B cell (primary cell): Measurements from ENCODE around the gene ZBTB16. TPM values are rescaled to one million over a fixed set of nuclear protein-coding genes. Genes with fewer than 3 reads are reported as not detected.

Source experiments
- ATAC-seq: fragments of 200-7000 bp; cut with Tn5 transposase; one replicate; pipeline ENCODE4 v1.10.0; 2021; ENCODE audit warnings: low read depth, mild to moderate bottlenecking, moderate number of reproducible peaks, moderate library complexity
- CTCF ChIA-PET: fragments of 350-600 bp; sonication (Branson Sonifier 250); formaldehyde crosslinking; loops from one replicate; lab custom pipeline; 2021; ENCODE audit warnings: antibody characterized with exemption, inconsistent platforms; lab: Charles Lee
- POLR2A ChIA-PET: fragments of 350-600 bp; sonication (Branson Sonifier 250); formaldehyde crosslinking; loops from one replicate; lab custom pipeline; 2021; ENCODE audit warnings: antibody characterized with exemption; lab: Charles Lee
- DNase-seq: peaks from one replicate; pipeline ENCODE4 v3.0.0; 2013
- H2AFZ ChIP-seq: 2 replicates; pipeline ENCODE4 v1.6.1; 2012; ENCODE audit warnings: mild to moderate bottlenecking, low read depth, low read length; ENCODE audit not compliant: insufficient read depth, poor library complexity, severe bottlenecking
- H3K27ac ChIP-seq, 2 donors: 1 replicate in 1 of 2; 2 replicates in 1 of 2; pipeline ENCODE4 v1.5.1; 2012 to 2013; ENCODE audit warnings: low read length in 2 of 2, mild to moderate bottlenecking in 2 of 2, moderate library complexity in 1 of 2
- H3K27me3 ChIP-seq, 4 experiments: fragments of 200-600 bp in 1 of 4; sonication (generic) in 1 of 4; replicated peaks in 1 of 4; 1 replicate in 2 of 4; 2 replicates in 2 of 4; pipeline versions ENCODE4 v1.6.1 to v1.7.0; 2013 to 2016; ENCODE audit warnings: low read length in 3 of 4, mild to moderate bottlenecking in 2 of 4, mixed read lengths in 1 of 4, moderate library complexity in 1 of 4; ENCODE audit not compliant: insufficient read depth in 4 of 4, control insufficient read depth in 3 of 4; ENCODE audit errors: control extremely low read depth in 1 of 4
- H3K36me3 ChIP-seq, 2 experiments: replicated peaks in 1 of 2; 1 replicate in 1 of 2; 2 replicates in 1 of 2; pipeline versions ENCODE4 v1.6.1 to v1.7.1; 2013; ENCODE audit warnings: low read length in 1 of 2; ENCODE audit not compliant: insufficient read depth in 2 of 2, control insufficient read depth in 1 of 2; ENCODE audit errors: control extremely low read depth in 1 of 2, extremely low read depth in 1 of 2
- H3K4me1 ChIP-seq, 2 donors: fragments of 200-600 bp in 1 of 2; sonication (generic) in 1 of 2; 1 replicate in 1 of 2; 2 replicates in 1 of 2; pipeline versions ENCODE4 v1.5.1 to v1.6.1; 2013 to 2017; ENCODE audit warnings: low read length in 2 of 2; ENCODE audit not compliant: control insufficient read depth in 2 of 2, insufficient read depth in 2 of 2
- H3K4me2 ChIP-seq: replicated peaks from 2 replicates; pipeline ENCODE3; 2012; ENCODE audit warnings: mild to moderate bottlenecking, low read depth, low read length; ENCODE audit not compliant: poor library complexity, severe bottlenecking
- H3K4me3 ChIP-seq, 5 experiments: fragments of 200-600 bp in 1 of 5; sonication (generic) in 1 of 5; 1 replicate in 3 of 5; 2 replicates in 2 of 5; pipeline versions ENCODE4 v1.5.1 to v1.7.0; 2011 to 2016; ENCODE audit warnings: low read length in 4 of 5, mild to moderate bottlenecking in 4 of 5, low read depth in 2 of 5, control low read depth in 1 of 5, moderate library complexity in 1 of 5; ENCODE audit not compliant: insufficient read depth in 1 of 5; ENCODE audit errors: control extremely low read depth in 1 of 5, extremely low read depth in 1 of 5
- H3K79me2 ChIP-seq: fragments of 200-600 bp; sonication (generic); one replicate; pipeline ENCODE4 v1.6.0; 2016; ENCODE audit warnings: low read length; ENCODE audit not compliant: control insufficient read depth, insufficient read depth
- H3K9ac ChIP-seq: fragments of 200-600 bp; sonication (generic); 2 replicates; pipeline ENCODE4 v1.6.1; 2017; ENCODE audit warnings: mild to moderate bottlenecking, low read length, moderate library complexity
- H3K9me3 ChIP-seq, 3 donors: one replicate each; pipeline versions ENCODE4 v1.6.1 to v1.7.1; 2013; ENCODE audit warnings: low read length in 2 of 3; ENCODE audit not compliant: control insufficient read depth in 2 of 3, insufficient read depth in 1 of 3; ENCODE audit errors: control extremely low read depth in 1 of 3
- H4K20me1 ChIP-seq: 2 replicates; pipeline ENCODE4 v1.6.0; 2012; ENCODE audit warnings: mild to moderate bottlenecking, low read length; ENCODE audit not compliant: insufficient read depth, control insufficient read depth, poor library complexity, severe bottlenecking
- H3K27ac Mint-ChIP-seq: one replicate; pipeline ENCODE4 v1.8.0; 2021; ENCODE audit warnings: mixed read lengths
- H3K27me3 Mint-ChIP-seq: one replicate; pipeline ENCODE4 v1.8.0; 2021; ENCODE audit warnings: mixed read lengths
- H3K4me1 Mint-ChIP-seq: one replicate; pipeline ENCODE4 v1.8.0; 2021; ENCODE audit warnings: mixed read lengths
- H3K4me3 Mint-ChIP-seq: one replicate; pipeline ENCODE4 v1.8.0; 2021; ENCODE audit warnings: mixed read lengths
- H3K9me3 Mint-ChIP-seq: one replicate; pipeline ENCODE4 v1.8.0; 2022; ENCODE audit warnings: mixed read lengths; ENCODE audit not compliant: insufficient read depth
- EZH2 ChIP-seq: IDR thresholded peaks from 2 replicates; pipeline ENCODE4 v1.6.1; 2012; ENCODE audit warnings: borderline replicate concordance, low read depth, mild to moderate bottlenecking, moderate library complexity, low read length; ENCODE audit not compliant: insufficient read depth, poor library complexity, severe bottlenecking
- WGBS: methylation state at CpG from one replicate; pipeline ENCODE4 v1.1.5; 2013; ENCODE audit warnings: missing lambda C conversion rate; ENCODE audit not compliant: insufficient coverage; 5-methylcytosine and 5-hydroxymethylcytosine counted together
- intact Hi-C: fragments of 100-400 bp; cut with micrococcal nuclease; formaldehyde crosslinking; loops from one replicate; pipeline ENCODE4 v1.10.0; 2022
- polyA plus RNA-seq: library from polyadenylated mRNA; depleted of rRNA; stranded (reverse); fragments of >200 nt; gene quantifications from 2 replicates; pipeline ENCODE4 v1.2.3, GENCODE V29; 2012
- total RNA-seq, 2 donors: library from RNA; stranded (reverse); fragments of 120-200 nt in 1 of 2; gene quantifications; 1 replicate in 1 of 2; 2 replicates in 1 of 2; pipeline versions ENCODE4 v1.2.3 to v1.2.4, GENCODE V29; 2013 to 2022
- TF ChIP-seq, protein P1 (sequence below): fragments of 200-600 bp; IDR thresholded peaks from one replicate; pipeline ENCODE4 v1.8.0; 2022; ENCODE audit warnings: antibody characterized with exemption, mild to moderate bottlenecking

ZBTB16 gene
- total and polyA plus RNA-seq, 2 donors (not counting 1 experiment from before 2014, with no cell fraction given) = 16.0 to 20.6 TPM

DNA sequence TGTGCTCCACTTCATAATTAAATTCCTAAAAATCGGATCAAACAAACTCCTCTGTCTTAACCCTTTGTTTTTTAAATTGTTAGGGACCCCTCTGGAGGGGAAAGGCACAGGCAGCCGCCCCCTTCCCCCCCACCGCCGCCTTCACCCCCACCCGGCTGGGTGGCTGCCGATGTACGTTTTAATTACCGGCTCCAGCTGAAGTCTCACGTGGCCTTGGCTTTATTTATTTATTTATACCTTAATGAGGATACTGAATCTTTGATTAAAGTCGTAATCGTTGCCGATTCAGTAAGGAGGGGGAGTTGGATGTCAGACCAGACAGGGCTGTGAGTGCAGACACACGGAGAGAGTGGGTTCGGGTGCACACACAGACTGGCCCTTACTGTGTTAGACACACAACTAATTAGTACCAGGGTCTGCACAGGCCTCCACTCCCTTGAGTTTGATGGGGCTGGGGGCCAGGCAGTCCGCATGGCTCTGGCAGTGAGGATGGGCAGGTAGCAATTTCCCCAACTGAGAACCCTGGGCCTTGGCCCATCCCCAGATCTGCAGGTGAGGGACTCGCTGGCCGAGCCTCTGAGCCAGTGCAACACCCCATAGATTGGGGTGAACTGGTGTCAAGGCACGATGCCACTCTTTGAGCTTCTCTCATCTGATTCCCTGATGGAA lies 185.3 kb downstream of the ZBTB16 start:
- Mint-ChIP-seq H3K4me3 (no peak overlapping the region), H3K27me3 (peaks cover 8% of the 10 kb centered on the region), H3K9me3 (no peaks in the 10 kb centered on the region), H3K4me1 (no peaks in the 10 kb centered on the region), H3K27ac (no peak overlapping the region)
- TF ChIP-seq EZH2 = no peak
- TF ChIP-seq, protein P1, sequence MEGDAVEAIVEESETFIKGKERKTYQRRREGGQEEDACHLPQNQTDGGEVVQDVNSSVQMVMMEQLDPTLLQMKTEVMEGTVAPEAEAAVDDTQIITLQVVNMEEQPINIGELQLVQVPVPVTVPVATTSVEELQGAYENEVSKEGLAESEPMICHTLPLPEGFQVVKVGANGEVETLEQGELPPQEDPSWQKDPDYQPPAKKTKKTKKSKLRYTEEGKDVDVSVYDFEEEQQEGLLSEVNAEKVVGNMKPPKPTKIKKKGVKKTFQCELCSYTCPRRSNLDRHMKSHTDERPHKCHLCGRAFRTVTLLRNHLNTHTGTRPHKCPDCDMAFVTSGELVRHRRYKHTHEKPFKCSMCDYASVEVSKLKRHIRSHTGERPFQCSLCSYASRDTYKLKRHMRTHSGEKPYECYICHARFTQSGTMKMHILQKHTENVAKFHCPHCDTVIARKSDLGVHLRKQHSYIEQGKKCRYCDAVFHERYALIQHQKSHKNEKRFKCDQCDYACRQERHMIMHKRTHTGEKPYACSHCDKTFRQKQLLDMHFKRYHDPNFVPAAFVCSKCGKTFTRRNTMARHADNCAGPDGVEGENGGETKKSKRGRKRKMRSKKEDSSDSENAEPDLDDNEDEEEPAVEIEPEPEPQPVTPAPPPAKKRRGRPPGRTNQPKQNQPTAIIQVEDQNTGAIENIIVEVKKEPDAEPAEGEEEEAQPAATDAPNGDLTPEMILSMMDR = no peak
- no peak overlapping the region for H2AFZ ChIP-seq
- no peak overlapping the region for H3K9ac ChIP-seq
- no peak overlapping the region for H3K27ac ChIP-seq
- no peaks in the 10 kb centered on the region for H3K36me3 ChIP-seq
- no peaks in the 10 kb centered on the region for H4K20me1 ChIP-seq
- ChIA-PET POLR2A (no interaction called here), CTCF (no interaction called here)
- no peak overlapping the region for H3K4me2 ChIP-seq
- no peak overlapping the region for H3K4me3 ChIP-seq
- ATAC-seq (no peak), DNase-seq (no peak)
- H3K4me1 ChIP-seq = no peaks in the 10 kb centered on the region
- intact Hi-C loops = no loop called here
- 94% methylated on average over 6 of the region's 18 CpGs for WGBS
- H3K9me3 ChIP-seq = no peaks in the 10 kb centered on the region
- H3K79me2 ChIP-seq = no peaks in the 10 kb centered on the region
- peaks cover 0 to 3% (median 0%) of the 10 kb centered on the region in 4 experiments for H3K27me3 ChIP-seq

DNA sequence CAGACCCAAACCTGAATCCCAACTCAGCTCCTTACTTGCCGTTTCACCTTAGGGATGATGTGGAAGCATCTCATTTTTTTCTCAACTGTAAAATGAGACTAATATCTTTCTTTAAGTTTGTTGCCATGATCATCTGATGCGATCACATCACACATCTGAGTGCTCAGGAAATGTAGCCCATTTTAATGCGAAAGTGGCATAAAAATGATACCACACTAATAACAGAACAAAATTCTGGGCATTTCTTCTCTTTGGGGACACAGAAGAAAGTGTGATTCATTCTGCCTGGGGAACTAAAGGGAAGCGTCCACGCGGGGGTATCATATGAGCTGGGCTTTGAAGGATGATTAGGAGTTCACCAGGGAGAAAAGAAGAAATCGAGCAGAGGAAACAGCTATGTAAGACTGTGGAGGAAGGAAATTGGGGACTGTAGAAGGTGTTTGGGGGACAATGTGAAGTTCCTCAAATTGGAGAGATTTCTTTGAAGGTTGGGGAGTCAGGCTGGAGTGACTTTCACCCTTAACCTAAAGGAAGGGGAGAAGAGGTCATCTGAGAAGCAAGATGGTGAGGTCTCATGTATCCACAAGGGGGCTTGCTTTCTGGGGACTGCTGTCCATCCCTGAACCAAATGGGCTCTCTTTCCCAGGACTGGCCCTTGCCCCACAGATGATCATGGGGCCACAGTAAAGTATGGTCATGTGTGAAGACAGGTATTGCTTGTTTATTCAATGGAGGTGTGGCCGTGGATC lies 187.0 kb downstream of the ZBTB16 start:
- ChIA-PET POLR2A (no interaction called here), CTCF (interaction anchor here (5.9 kb wide), 1 partner anchor 14 kb away, joined by 52 read pairs; no protein-coding TSS in a partner anchor)
- peaks cover 0 to 3% of the 10 kb centered on the region in 2 donors for H3K4me1 ChIP-seq
- Mint-ChIP-seq H3K4me1 (peaks cover 1% of the 10 kb centered on the region), H3K27me3 (peaks cover 8% of the 10 kb centered on the region), H3K9me3 (no peaks in the 10 kb centered on the region), H3K27ac (no peak overlapping the region), H3K4me3 (no peak overlapping the region)
- TF ChIP-seq EZH2 = no peak
- TF ChIP-seq, protein P1 = no peak
- H3K36me3 ChIP-seq = no peaks in the 10 kb centered on the region
- DNase-seq = no peak
- intact Hi-C loops = no loop called here
- no peak overlapping the region for H3K4me2 ChIP-seq
- H2AFZ ChIP-seq = no peak overlapping the region
- no peak overlapping the region for H3K9ac ChIP-seq
- peaks cover 0 to 3% (median 0%) of the 10 kb centered on the region in 4 experiments for H3K27me3 ChIP-seq
- H3K27ac ChIP-seq = no peak overlapping the region
- 95% methylated on average over 5 of the region's 8 CpGs for WGBS
- no peaks in the 10 kb centered on the region for H3K79me2 ChIP-seq
- no peaks in the 10 kb centered on the region for H4K20me1 ChIP-seq
- peaks cover 0 to 4% (median 0%) of the 10 kb centered on the region in 3 donors for H3K9me3 ChIP-seq
- no peak for ATAC-seq
- no peak overlapping the region for H3K4me3 ChIP-seq
